ENCODE results near the gene ELL. TPM values are rescaled to one million over a fixed set of nuclear protein-coding genes. Genes with fewer than 3 reads are reported as not detected.
A peak's percentile ranks its signal among the peaks of the same experiment; 100 is the strongest.

ELL gene
- total RNA-seq, 2 experiments from 2014 or later = 20.3 to 20.9 TPM

GRCh38 chr19:18441804-18442788 is 79.8 kb downstream of the ELL start:
- H3K27ac Mint-ChIP-seq = peak overlapping the region; percentile 86
- peaks cover 3% of the 10 kb centered on the region for H3K9me3 Mint-ChIP-seq
- peak overlapping the region; percentile 43 for H3K4me3 Mint-ChIP-seq
- H3K4me1 Mint-ChIP-seq = peaks cover 25% of the 10 kb centered on the region
- peaks cover 24% of the 10 kb centered on the region for H3K36me3 Mint-ChIP-seq (ENCODE audit: low read depth)
- POLR2A ChIA-PET = no interaction called here
- CTCF ChIA-PET = no interaction called here
- no peaks in the 10 kb centered on the region for H3K27me3 Mint-ChIP-seq
- peak; percentile 55 for DNase-seq

DNA sequence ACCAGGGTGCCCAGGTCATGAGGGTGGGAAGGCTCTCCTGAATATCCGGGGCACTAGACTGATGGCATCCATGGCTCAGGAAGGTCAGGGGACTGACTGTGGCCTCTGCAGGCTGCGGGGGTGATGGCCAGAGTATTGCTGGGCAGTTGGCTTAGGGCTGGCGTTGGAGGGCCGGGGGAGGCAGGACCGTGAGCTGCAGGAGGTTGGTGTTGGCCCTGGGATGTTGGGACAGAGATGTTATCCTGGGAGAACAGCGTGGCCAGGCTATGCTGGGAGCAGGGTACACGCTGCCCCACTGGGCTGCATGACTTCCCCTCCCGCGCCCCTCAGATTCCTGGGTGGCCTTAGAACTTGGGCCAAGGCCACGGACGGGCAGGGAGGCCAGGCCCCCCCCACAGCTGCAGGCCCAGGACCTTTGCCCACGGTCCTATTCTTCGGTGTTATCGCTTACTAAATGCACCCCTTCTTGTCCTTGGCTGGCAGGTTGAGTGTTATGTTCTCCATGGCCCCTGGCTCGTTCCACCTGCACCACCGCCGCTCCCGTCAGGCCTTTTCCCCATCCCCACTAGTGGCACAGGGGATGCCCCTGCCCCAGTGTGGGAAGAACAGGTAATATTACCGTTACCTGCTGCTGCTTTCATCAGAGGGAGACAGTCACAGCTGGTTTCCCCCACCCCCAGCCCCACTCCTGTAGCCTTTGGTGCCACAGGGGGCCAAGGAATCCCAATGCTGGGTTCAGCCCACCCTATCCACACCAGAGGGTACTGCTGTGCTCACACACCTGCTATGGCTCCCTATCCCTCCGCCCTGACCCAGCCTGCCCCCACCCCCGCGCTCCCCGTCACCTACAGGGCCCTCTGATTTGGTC is 80.7 kb downstream of the ELL start:
- no peak for DNase-seq
- H3K4me3 Mint-ChIP-seq = no peak overlapping the region
- CTCF ChIA-PET = interaction anchor here (0.6 to 1.7 kb wide), 9 partner anchors 10 to 486 kb away, joined by 3 to 5 read pairs (median 4); partner anchors contain the start of gene SSBP4
- peaks cover 3% of the 10 kb centered on the region for H3K9me3 Mint-ChIP-seq
- peak overlapping the region; percentile 13 for H3K27ac Mint-ChIP-seq
- POLR2A ChIA-PET = interaction anchor here (0.7 kb wide), 1 partner anchor 392 kb away, joined by 4 read pairs; no protein-coding TSS in a partner anchor
- peaks cover 21% of the 10 kb centered on the region for H3K36me3 Mint-ChIP-seq (ENCODE audit: low read depth)
- peaks cover 30% of the 10 kb centered on the region for H3K4me1 Mint-ChIP-seq
- no peaks in the 10 kb centered on the region for H3K27me3 Mint-ChIP-seq

DNA sequence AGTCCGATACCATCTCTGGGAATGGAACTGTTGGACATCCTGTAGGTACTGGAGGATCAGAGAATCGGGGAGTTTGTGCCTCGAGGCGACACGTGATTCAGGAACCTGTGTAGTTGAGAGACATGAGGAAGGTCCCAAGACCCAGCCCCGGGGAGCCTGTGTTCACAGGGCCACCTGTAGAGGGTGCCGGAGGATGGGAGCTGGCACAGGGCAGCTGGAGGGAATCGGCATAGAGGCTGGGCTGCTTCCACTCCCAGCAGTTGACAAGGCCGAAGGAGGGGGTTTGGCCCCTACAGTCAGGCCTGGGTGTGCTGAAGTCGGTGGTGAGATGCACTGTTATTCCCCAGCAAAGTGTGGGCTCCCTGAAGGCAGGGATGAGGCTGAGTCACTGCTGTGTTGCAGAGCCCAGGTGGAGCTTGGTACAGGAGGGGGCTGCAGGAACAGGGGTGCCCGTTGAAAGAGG is 81.4 kb downstream of the ELL start:
- Mint-ChIP-seq H3K4me1 (peaks cover 33% of the 10 kb centered on the region), H3K4me3 (no peak overlapping the region), H3K9me3 (peaks cover 3% of the 10 kb centered on the region), H3K36me3 (ENCODE audit: low read depth) (peaks cover 21% of the 10 kb centered on the region), H3K27me3 (no peaks in the 10 kb centered on the region), H3K27ac (peak overlapping the region; percentile 72)
- DNase-seq = peak; percentile 43
- ChIA-PET CTCF (interaction anchor here (0.6 to 1.7 kb wide), 12 partner anchors 9 to 487 kb away, joined by 3 to 5 read pairs (median 4); partner anchors contain the start of gene SSBP4), POLR2A (interaction anchor here (0.7 kb wide), 1 partner anchor 392 kb away, joined by 4 read pairs; no protein-coding TSS in a partner anchor)

DNA sequence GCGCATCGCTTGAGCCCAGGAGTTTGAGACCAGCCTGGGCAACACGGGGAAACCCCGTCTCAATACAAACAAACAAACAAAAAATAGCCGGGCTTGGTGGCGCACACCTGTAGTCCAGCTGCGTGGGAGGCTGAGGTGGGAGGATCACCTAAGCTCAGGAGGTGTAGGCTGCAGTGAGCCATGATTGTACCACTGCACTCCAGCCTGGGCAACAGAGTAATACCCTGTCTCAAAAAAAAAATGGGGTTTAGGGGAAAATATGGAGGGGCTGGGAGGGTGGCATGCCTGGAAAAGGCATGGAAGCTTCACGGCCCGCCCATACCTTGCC is 82.0 kb downstream of the ELL start:
- H3K9me3 Mint-ChIP-seq = peaks cover 3% of the 10 kb centered on the region
- peaks cover 33% of the 10 kb centered on the region for H3K4me1 Mint-ChIP-seq
- no peak overlapping the region for H3K4me3 Mint-ChIP-seq
- H3K36me3 Mint-ChIP-seq (ENCODE audit: low read depth) = peaks cover 24% of the 10 kb centered on the region
- DNase-seq = no peak
- ChIA-PET POLR2A (no interaction called here), CTCF (interaction anchor here (0.5 to 1.7 kb wide), 9 partner anchors 8 to 411 kb away, joined by 3 to 5 read pairs (median 4); partner anchors contain the start of gene SSBP4)
- H3K27ac Mint-ChIP-seq = peak overlapping the region; percentile 60
- no peaks in the 10 kb centered on the region for H3K27me3 Mint-ChIP-seq

DNA sequence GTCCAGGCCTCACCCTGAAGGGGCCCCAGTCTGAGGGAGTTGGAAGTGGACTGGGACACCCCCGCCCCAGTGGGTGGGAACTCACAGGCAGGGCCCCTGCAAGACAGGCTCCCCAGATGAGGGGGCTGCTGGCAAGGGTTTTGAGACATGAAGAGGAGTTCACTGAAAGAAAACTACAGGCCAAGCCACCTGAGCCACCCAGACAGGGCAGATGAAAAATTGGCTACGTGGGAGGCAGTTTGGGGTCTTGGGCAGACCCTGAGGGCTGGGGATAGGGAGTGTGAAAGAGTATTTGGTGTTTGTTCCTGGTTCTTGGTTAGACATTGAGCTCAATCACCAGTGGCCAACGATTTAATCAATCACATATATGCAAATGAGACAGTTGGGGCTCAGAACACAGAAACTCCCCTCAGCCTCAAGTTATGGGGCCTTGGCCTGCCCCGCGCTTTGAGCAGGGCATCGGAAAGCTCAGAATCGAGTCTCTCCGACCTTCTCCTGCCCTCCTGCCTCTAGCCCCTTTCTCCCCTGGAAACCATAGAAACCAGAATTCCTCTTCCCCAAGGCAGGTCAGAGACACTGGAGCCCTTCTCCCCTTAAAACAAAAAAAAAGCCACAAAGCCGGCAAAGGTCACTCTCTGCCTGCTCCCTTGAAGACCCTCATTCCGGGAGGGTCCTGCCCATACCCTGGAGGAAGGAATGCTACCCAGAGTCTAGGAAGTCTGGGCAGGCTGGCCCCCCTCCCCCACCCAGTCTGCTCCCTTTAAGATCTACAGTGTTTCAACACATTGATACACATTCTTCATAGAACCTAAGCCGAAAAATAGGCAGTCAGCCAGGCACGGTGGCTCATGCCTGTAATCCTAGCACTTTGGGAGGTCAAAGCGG is 82.6 kb downstream of the ELL start:
- peaks cover 24% of the 10 kb centered on the region for H3K36me3 Mint-ChIP-seq (ENCODE audit: low read depth)
- CTCF ChIA-PET = interaction anchor here (0.5 to 1.7 kb wide), 9 partner anchors 8 to 410 kb away, joined by 3 to 5 read pairs (median 4); partner anchors contain the start of gene SSBP4
- H3K27ac Mint-ChIP-seq = peak overlapping the region; percentile 60
- DNase-seq = no peak
- H3K9me3 Mint-ChIP-seq = peaks cover 3% of the 10 kb centered on the region
- POLR2A ChIA-PET = no interaction called here
- H3K4me3 Mint-ChIP-seq = no peak overlapping the region
- peaks cover 35% of the 10 kb centered on the region for H3K4me1 Mint-ChIP-seq
- no peaks in the 10 kb centered on the region for H3K27me3 Mint-ChIP-seq

GRCh38 chr19:18438331-18439024 is 83.4 kb downstream of the ELL start:
- no peak for DNase-seq
- POLR2A ChIA-PET = no interaction called here
- Mint-ChIP-seq H3K4me3 (no peak overlapping the region), H3K4me1 (peaks cover 37% of the 10 kb centered on the region), H3K27ac (no peak overlapping the region), H3K36me3 (ENCODE audit: low read depth) (peaks cover 19% of the 10 kb centered on the region), H3K27me3 (no peaks in the 10 kb centered on the region), H3K9me3 (peaks cover 3% of the 10 kb centered on the region)
- CTCF ChIA-PET = interaction anchor here (0.6 kb wide), 2 partner anchors 20 to 59 kb away, joined by 3 to 4 read pairs; no protein-coding TSS in a partner anchor

DNA sequence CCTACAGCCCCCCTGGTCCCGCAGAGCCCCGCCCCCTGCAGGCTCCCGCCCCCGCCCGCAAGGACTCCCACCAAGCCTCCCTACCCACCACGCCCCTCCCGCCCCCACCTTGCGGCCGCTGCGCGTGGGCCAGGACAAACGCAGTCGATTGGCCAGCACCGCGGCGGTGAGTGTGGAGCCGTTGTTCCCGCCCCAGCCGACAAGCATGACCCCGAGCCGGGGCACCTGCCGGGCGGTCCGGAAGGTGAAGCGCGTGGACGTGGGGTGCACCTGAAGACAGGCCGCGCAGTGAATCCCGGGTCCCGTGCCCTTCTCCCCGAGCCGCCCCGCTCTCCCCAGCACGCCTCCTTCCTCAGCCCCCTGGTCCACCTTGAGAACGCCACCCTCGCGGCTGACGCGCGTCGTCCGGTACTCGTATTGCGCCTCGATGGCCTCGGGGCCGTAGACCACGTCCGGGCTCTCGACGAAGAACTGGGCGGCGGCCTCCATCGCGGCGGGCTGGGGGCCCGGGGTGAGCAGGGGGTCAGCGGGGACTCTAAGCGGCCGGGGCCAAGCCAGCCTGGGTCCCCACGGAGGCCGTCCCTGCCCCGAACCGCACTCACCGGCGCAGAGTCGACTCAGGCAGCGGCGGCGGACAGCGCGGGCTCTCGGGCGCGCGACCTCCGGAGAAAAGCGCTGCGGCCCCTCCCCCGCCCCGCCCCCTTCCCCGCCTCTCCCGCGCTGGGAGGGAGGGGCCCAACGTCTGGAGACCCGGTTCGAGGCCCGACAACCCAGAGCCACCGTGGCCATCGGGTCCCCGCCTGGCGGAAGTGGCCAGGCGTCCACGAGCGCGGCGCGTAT is 84.2 kb downstream of the ELL start, which contains the start of gene ISYNA1:
Gene ISYNA1 (minus strand): TSS at position 643 of the 840 bp plus-strand sequence. CDS start 154 bp downstream, at position 489.
- POLR2A ChIA-PET = interaction anchor here (0.6 kb wide), 1 partner anchor 23 kb away, joined by 3 read pairs; no protein-coding TSS in a partner anchor
- CTCF ChIA-PET = no interaction called here
- Mint-ChIP-seq H3K9me3 (peaks cover 3% of the 10 kb centered on the region), H3K27ac (peak within 1 kb of the TSS; percentile 54), H3K36me3 (ENCODE audit: low read depth) (peaks cover 16% of the 10 kb centered on the region), H3K4me3 (peak within 1 kb of the TSS; percentile 64), H3K4me1 (peaks cover 37% of the 10 kb centered on the region), H3K27me3 (no peaks in the 10 kb centered on the region)
- DNase-seq = peak; percentile 41

- Mint-ChIP-seq H3K27me3 (no peaks in the 10 kb centered on the region), H3K4me1 (peaks cover 34% of the 10 kb centered on the region), H3K27ac (peak overlapping the region; percentile 54), H3K36me3 (ENCODE audit: low read depth) (peaks cover 15% of the 10 kb centered on the region), H3K4me3 (peak overlapping the region; percentile 64), H3K9me3 (no peaks in the 10 kb centered on the region)
- peak; percentile 73 for DNase-seq
- ChIA-PET POLR2A (interaction anchor here (0.6 kb wide), 1 partner anchor 23 kb away, joined by 3 read pairs; no protein-coding TSS in a partner anchor), CTCF (no interaction called here)
Observed at GRCh38 chr19:18436671-18437490, 85.0 kb downstream of the ELL start.

DNA sequence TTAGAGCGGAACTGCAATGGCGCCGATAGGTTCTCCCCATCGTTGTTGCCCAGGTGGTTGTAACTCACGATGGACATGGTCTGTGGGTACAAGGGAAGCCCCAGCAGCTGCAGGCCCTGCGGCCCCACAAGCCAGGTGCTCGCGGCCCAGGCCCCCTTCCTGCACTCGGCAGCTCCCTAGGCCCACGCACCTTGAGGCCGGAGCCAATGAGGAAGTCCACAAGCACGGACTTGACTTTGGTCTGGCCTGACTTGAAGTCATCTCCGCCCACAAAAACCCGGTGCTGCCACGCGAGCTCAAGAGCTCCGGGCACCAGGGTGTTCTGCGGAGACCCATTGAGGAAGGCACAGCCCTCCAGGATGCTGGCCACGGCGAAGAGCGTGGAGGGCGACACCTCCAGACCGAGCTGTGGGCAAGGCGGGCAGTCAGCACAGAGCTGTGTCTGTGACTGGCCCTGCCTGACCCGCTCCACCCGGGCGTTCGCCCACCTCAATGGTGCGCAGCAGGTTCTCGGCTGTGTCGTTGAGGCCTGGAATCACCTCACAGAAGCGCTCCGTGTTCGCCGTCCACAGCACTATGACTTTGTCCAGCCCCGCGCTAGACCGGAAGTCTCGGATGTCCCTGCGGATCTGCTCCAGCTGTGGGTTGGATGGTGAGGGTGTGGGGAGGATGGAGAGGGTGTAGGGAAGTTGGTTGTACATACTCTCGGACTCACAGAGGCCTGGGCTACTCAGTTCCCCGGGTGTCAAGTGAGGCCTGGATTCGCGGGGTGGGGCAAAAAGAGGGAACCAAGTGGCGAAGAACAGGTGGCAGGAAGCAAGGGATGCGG is 85.8 kb downstream of the ELL start:
- Mint-ChIP-seq H3K27ac (no peak overlapping the region), H3K4me1 (peaks cover 31% of the 10 kb centered on the region), H3K36me3 (ENCODE audit: low read depth) (peaks cover 18% of the 10 kb centered on the region), H3K27me3 (no peaks in the 10 kb centered on the region), H3K4me3 (peak overlapping the region; percentile 55), H3K9me3 (no peaks in the 10 kb centered on the region)
- CTCF ChIA-PET = interaction anchor here (0.6 to 2.8 kb wide), 3 partner anchors 15 to 17 kb away, joined by 3 to 7 read pairs (median 7); partner anchors contain the start of gene SSBP4
- POLR2A ChIA-PET = no interaction called here
- DNase-seq = no peak
